Measurements from ENCODE around the gene MAGI2. TPM values are rescaled to one million over a fixed set of nuclear protein-coding genes. Genes with fewer than 3 reads are reported as not detected.

The MAGI2 gene
- total RNA-seq, 1 donor from 2014 or later: 0.38 TPM

DNA sequence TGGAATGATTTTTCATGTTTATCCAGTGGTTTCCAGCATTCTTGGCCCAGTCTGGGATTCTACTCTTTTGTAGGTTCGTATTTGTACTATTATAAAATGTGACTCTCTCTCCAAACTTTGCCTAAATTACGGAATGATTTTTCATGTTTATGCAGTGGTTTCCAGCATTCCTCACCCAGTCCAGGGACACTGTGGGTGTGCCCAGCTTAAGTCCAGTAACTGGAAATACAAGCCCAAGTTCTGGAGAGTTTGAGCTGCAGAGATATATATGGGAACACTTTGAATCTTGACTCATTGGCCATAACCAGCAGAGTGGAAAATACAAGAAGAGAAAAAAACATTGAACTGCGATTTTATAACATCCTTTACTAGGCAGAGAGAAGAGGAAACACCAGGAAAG lies 5.9 kb upstream of the MAGI2 start:
- H3K4me3 Mint-ChIP-seq: no peak overlapping the region
- intact Hi-C loops (cut with micrococcal nuclease): no loop called here
- TF ChIP-seq CTCF (IDR thresholded peaks at IDR 0.05): no peak
- CTCF ChIA-PET: no interaction called here
- H3K4me1 Mint-ChIP-seq: no peaks in the 10 kb centered on the region
- DNase-seq (no peak), ATAC-seq (ENCODE audit: low read depth) (no peak)
- no peak overlapping the region for H3K27ac Mint-ChIP-seq
- H3K9me3 Mint-ChIP-seq: no peaks in the 10 kb centered on the region
- H3K27me3 Mint-ChIP-seq: peaks cover 7% of the 10 kb centered on the region
- POLR2A ChIA-PET: no interaction called here
- no peaks in the 10 kb centered on the region for H3K36me3 Mint-ChIP-seq (ENCODE audit: low read depth)

DNA sequence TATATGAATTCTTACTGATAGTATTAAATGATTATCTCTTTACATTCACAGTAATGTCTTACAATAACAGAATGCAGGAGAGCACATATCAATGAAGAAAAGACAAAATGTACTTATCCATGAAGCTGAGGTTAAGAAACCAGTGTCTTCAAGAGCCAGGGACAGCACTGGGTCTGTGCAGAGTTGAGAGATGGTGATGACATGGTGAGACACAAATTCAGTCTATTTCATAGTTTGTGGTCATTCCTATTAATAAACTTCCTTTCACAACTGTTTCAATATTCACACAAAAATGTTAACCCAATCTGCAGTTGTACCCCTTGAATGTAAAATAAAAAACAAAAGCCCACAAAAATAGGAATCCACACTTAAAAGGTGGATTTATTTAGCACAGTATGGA lies 5.3 kb upstream of the MAGI2 start:
- POLR2A ChIA-PET: no interaction called here
- intact Hi-C loops (cut with micrococcal nuclease): no loop called here
- H3K27me3 Mint-ChIP-seq: peaks cover 10% of the 10 kb centered on the region

DNA sequence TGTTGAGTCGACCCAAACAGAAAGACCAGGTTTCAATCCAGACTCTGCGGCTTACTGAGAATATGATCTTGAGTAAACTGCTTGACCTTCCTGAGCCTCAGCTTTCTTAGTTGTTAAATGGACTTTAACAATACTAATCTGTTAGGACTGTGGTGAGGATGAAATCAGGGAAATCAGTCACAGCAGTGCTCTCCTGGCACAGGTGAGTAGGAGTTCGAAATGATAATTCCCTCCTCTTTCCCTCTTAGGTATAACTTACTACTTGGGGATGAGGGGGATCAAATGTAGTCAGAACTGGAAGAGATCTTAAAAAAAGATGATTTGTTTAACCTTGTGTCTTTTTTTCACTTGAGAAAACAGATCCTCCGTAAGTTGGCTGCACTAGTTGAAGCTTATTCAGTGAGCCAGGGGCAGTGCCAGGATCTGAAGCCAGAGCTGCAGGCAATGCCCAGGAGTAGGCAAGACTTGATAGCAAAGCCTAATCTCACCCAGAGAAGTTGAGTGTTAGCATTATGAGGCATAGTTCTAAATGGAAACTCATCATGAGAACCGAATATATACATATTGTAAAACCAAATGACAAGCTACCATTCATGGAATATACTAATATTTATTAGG lies 1.8 kb upstream of the MAGI2 start:
- DNase-seq (no peak), ATAC-seq (ENCODE audit: low read depth) (no peak)
- intact Hi-C loops (cut with micrococcal nuclease): no loop called here
- H3K36me3 Mint-ChIP-seq (ENCODE audit: low read depth): no peaks in the 10 kb centered on the region
- no peak overlapping the region for H3K4me3 Mint-ChIP-seq
- POLR2A ChIA-PET: no interaction called here
- CTCF ChIA-PET: no interaction called here
- peaks cover 4% of the 10 kb centered on the region for H3K9me3 Mint-ChIP-seq
- H3K4me1 Mint-ChIP-seq: peaks cover 8% of the 10 kb centered on the region
- peaks cover 40% of the 10 kb centered on the region for H3K27me3 Mint-ChIP-seq
- no peak overlapping the region for H3K27ac Mint-ChIP-seq
- no peak for TF ChIP-seq CTCF (IDR thresholded peaks at IDR 0.05)

More for the DNA sequence above, 5.3 kb upstream of the MAGI2 start:
- no peaks in the 10 kb centered on the region for H3K9me3 Mint-ChIP-seq
- CTCF ChIA-PET: no interaction called here
- ATAC-seq (ENCODE audit: low read depth) (no peak), DNase-seq (no peak)
- no peak overlapping the region for H3K27ac Mint-ChIP-seq
- no peaks in the 10 kb centered on the region for H3K4me1 Mint-ChIP-seq
- no peak overlapping the region for H3K4me3 Mint-ChIP-seq
- no peak for TF ChIP-seq CTCF (IDR thresholded peaks at IDR 0.05)
- H3K36me3 Mint-ChIP-seq (ENCODE audit: low read depth): no peaks in the 10 kb centered on the region

GRCh38 chr7:79454361-79454960 lies 994 bp upstream of the MAGI2 start:
- no peak for DNase-seq
- TF ChIP-seq CTCF (IDR thresholded peaks at IDR 0.05): no peak
- POLR2A ChIA-PET: no interaction called here
- Mint-ChIP-seq H3K27me3 (peaks cover 40% of the 10 kb centered on the region), H3K4me1 (peaks cover 8% of the 10 kb centered on the region), H3K27ac (no peak overlapping the region), H3K4me3 (no peak overlapping the region), H3K36me3 (ENCODE audit: low read depth) (no peaks in the 10 kb centered on the region), H3K9me3 (peaks cover 4% of the 10 kb centered on the region)
- ATAC-seq (ENCODE audit: low read depth): no peak
- intact Hi-C loops (cut with micrococcal nuclease): no loop called here
- CTCF ChIA-PET: no interaction called here

DNA sequence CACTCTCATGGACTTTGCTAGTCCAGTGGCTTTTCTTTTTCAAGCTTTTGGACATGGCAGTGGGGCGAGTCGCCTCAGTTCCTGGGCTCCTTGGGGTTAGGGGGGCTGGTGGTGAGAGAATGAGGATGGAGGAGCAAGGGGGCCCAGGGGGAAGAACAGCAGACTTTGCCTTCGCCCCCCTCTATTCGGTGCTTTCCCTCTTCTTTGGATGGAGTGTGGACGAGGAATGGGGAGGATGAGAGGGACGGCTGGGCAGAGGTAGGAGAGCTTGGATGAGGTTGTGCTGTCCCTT lies 255 bp downstream of the MAGI2 start:
- DNase-seq (no peak), ATAC-seq (ENCODE audit: low read depth) (no peak)
- peaks cover 8% of the 10 kb centered on the region for H3K4me1 Mint-ChIP-seq
- no peak for TF ChIP-seq CTCF (IDR thresholded peaks at IDR 0.05)
- POLR2A ChIA-PET: no interaction called here
- H3K36me3 Mint-ChIP-seq (ENCODE audit: low read depth): no peaks in the 10 kb centered on the region
- peaks cover 4% of the 10 kb centered on the region for H3K9me3 Mint-ChIP-seq
- intact Hi-C loops (cut with micrococcal nuclease): no loop called here
- H3K27me3 Mint-ChIP-seq: peaks cover 40% of the 10 kb centered on the region
- no peak overlapping the region for H3K4me3 Mint-ChIP-seq
- CTCF ChIA-PET: no interaction called here
- H3K27ac Mint-ChIP-seq: no peak overlapping the region

Measured in activated B cell treated with CpG ODN at 0.5 μM for 24 hours (primary cell).